SW 1271 (cell line): ENCODE data around the gene TM9SF1.
"Not testable (repeated sequence)": the region's sequence is repeated elsewhere in the genome, so short reads cannot be mapped to it uniquely, and the experiment has no call there.

ENCODE experiments used
- DNase-seq, 2 experiments: peaks; one replicate each; lab custom pipeline; 2025; lab: John Stamatoyannopoulos, UW

Gene TM9SF1

GRCh38 chr14:24226473-24226872 lies 31.2 kb upstream of the TM9SF1 start:
- DNase-seq, result no peak

GRCh38 chr14:24224618-24225071 lies 29.4 kb upstream of the TM9SF1 start:
- peak; percentile 75 to 92 for DNase-seq

- not testable (repeated sequence) for DNase-seq
These were observed 27.7 kb upstream of the TM9SF1 start for GRCh38 chr14:24222987-24223386.

GRCh38 chr14:24219521-24219920 lies 24.3 kb upstream of the TM9SF1 start:
- DNase-seq, result no peak

GRCh38 chr14:24219080-24219479 lies 23.8 kb upstream of the TM9SF1 start:
- DNase-seq, result no peak

- DNase-seq, result not testable (repeated sequence)
These were observed 21.6 kb upstream of the TM9SF1 start for GRCh38 chr14:24216876-24217275.

GRCh38 chr14:24216345-24216699 lies 21.1 kb upstream of the TM9SF1 start:
- DNase-seq, result no peak

GRCh38 chr14:24215495-24216344 lies 20.5 kb upstream of the TM9SF1 start, which contains the start of gene MDP1:
TSS of gene MDP1 (minus strand) at chr14:24216066. CDS start at chr14:24215955, 111 bp downstream.
- DNase-seq, result peak; percentile 79 to 87

- no peak for DNase-seq
These were observed 18.8 kb upstream of the TM9SF1 start for GRCh38 chr14:24213866-24214662.

GRCh38 chr14:24212924-24213865 lies 18.0 kb upstream of the TM9SF1 start, which contains the start of gene CHMP4A:
TSS of gene CHMP4A (minus strand) at chr14:24213488. CDS start at chr14:24213439, 49 bp downstream.
- DNase-seq, result peak; percentile 97 to 98

GRCh38 chr14:24211311-24211710 lies 16.1 kb upstream of the TM9SF1 start:
- no peak for DNase-seq

GRCh38 chr14:24207625-24208024 lies 12.4 kb upstream of the TM9SF1 start:
- no peak for DNase-seq

GRCh38 chr14:24207104-24207551 lies 11.9 kb upstream of the TM9SF1 start:
- no peak for DNase-seq

GRCh38 chr14:24206260-24207103 lies 11.2 kb upstream of the TM9SF1 start:
- DNase-seq, result no peak

GRCh38 chr14:24204163-24205146 lies 9.2 kb upstream of the TM9SF1 start:
- no peak for DNase-seq

GRCh38 chr14:24203249-24203886 lies 8.1 kb upstream of the TM9SF1 start:
- DNase-seq, result not testable (repeated sequence)

- not testable (repeated sequence) for DNase-seq
These were observed 7.3 kb upstream of the TM9SF1 start for GRCh38 chr14:24202538-24202937.

- no peak for DNase-seq
These were observed 3.7 kb upstream of the TM9SF1 start for GRCh38 chr14:24198814-24199524.
